Fibroblast of lung (primary cell): ENCODE data around the gene LPP. TPM values are rescaled to one million over a fixed set of nuclear protein-coding genes. Genes with fewer than 3 reads are reported as not detected.

ENCODE experiments used
- DNase-seq, 2 donors: peaks; one replicate each; pipeline versions ENCODE4 v3.0.0 to v3.0.0-alpha.2; 2010; ENCODE audit warnings: low read depth in 2 of 2
- H2AFZ ChIP-seq: 2 replicates; pipeline ENCODE4 v1.5.1; 2012; ENCODE audit warnings: low read length, control low read depth, inconsistent platforms
- H3K27ac ChIP-seq: 2 replicates; pipeline ENCODE4 v1.5.1; 2011; ENCODE audit warnings: low read length, control low read depth; ENCODE audit not compliant: insufficient read depth
- H3K27me3 ChIP-seq: 2 replicates; pipeline ENCODE4 v1.5.1; 2011; ENCODE audit warnings: mild to moderate bottlenecking, low read length; ENCODE audit not compliant: control insufficient read depth, insufficient read depth
- H3K36me3 ChIP-seq: 2 replicates; pipeline ENCODE4 v1.5.1; 2011; ENCODE audit warnings: low read length; ENCODE audit not compliant: control insufficient read depth, insufficient read depth
- H3K4me1 ChIP-seq: 2 replicates; pipeline ENCODE4 v1.5.1; 2011; ENCODE audit warnings: low read length; ENCODE audit not compliant: control insufficient read depth, insufficient read depth; ENCODE audit errors: extremely low read depth
- H3K4me2 ChIP-seq: 2 replicates; pipeline ENCODE4 v1.5.1; 2011; ENCODE audit warnings: low read length, control low read depth; ENCODE audit not compliant: insufficient read depth; ENCODE audit errors: extremely low read depth
- H3K4me3 ChIP-seq, 4 experiments: fragments of 200-600 bp in 1 of 4; sonication (generic) in 1 of 4; replicated peaks in 1 of 4; 2 replicates each; pipeline ENCODE4 v1.5.1; 2011 to 2016; ENCODE audit warnings: low read length in 4 of 4, low read depth in 3 of 4, mild to moderate bottlenecking in 3 of 4, control low read depth in 2 of 4, inconsistent platforms in 1 of 4, mixed read lengths in 1 of 4; ENCODE audit not compliant: insufficient read depth in 1 of 4; ENCODE audit errors: control extremely low read depth in 1 of 4
- H3K79me2 ChIP-seq: 2 replicates; pipeline ENCODE4 v1.5.1; 2012; ENCODE audit warnings: mild to moderate bottlenecking, low read length, inconsistent platforms; ENCODE audit not compliant: control insufficient read depth, insufficient read depth
- H3K9ac ChIP-seq: 2 replicates; pipeline ENCODE4 v1.5.1; 2011; ENCODE audit warnings: mild to moderate bottlenecking, low read length, control low read depth; ENCODE audit not compliant: insufficient read depth
- H3K9me3 ChIP-seq: 2 replicates; pipeline ENCODE4 v1.5.1; 2012; ENCODE audit warnings: low read depth, low read length; ENCODE audit not compliant: control insufficient read depth, insufficient read depth
- H4K20me1 ChIP-seq: 2 replicates; pipeline ENCODE4 v1.5.1; 2011; ENCODE audit warnings: low read length; ENCODE audit not compliant: control insufficient read depth, insufficient read depth; ENCODE audit errors: extremely low read depth
- EZH2 ChIP-seq: IDR thresholded peaks from 2 replicates; pipeline ENCODE4 v1.5.1; 2012; ENCODE audit warnings: low read length, control low read depth, mild to moderate bottlenecking; ENCODE audit errors: missing control alignments
- polyA plus RNA-seq, 2 donors: library from polyadenylated mRNA; depleted of rRNA in 1 of 2; stranded (reverse) in 1 of 2; unstranded in 1 of 2; fragments of >200 nt; gene quantifications; 2 replicates each; pipeline ENCODE4 v1.2.1, GENCODE V29; 2011 to 2012; ENCODE audit warnings: missing spikeins in 1 of 2
- total RNA-seq: library from RNA; depleted of rRNA; stranded (reverse); fragments of >200 nt; gene quantifications from 2 replicates; pipeline ENCODE4 v1.2.1, GENCODE V29; 2014
- TF ChIP-seq, protein P1 (sequence below), 2 donors: IDR thresholded peaks in 1 of 2; conservative IDR thresholded peaks in 1 of 2; 1 replicate in 1 of 2; 2 replicates in 1 of 2; pipeline ENCODE4 v1.5.1; 2011 to 2012; ENCODE audit warnings: low read length in 2 of 2, control low read depth in 1 of 2, inconsistent platforms in 1 of 2, low read depth in 1 of 2, mild to moderate bottlenecking in 1 of 2

Gene LPP
- total and polyA plus RNA-seq, 2 donors (not counting 1 experiment from before 2014, with no cell fraction given), result 69.0 to 124 TPM

DNA sequence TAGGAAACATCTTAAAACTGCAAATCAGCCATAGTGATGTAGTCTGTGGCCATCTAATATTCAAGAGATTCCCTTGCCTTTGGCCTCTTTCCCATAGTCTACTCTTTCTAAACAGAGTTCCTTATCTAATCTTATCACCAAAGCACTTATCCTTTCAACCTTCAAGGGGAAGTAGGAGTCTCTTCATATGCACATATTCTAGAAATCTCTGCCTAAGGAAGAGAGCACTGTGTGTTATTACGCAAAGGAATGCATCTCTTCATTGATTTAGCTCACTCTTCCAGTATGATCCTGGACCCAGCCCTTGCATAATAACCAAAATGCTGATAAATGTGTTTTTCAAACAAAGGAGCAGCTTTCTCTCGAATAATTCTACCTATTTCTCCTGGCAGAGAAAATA lies 764.1 kb downstream of the LPP start:
- no peak overlapping the region for H3K27ac ChIP-seq
- no peaks in the 10 kb centered on the region for H4K20me1 ChIP-seq
- TF ChIP-seq, protein P1, sequence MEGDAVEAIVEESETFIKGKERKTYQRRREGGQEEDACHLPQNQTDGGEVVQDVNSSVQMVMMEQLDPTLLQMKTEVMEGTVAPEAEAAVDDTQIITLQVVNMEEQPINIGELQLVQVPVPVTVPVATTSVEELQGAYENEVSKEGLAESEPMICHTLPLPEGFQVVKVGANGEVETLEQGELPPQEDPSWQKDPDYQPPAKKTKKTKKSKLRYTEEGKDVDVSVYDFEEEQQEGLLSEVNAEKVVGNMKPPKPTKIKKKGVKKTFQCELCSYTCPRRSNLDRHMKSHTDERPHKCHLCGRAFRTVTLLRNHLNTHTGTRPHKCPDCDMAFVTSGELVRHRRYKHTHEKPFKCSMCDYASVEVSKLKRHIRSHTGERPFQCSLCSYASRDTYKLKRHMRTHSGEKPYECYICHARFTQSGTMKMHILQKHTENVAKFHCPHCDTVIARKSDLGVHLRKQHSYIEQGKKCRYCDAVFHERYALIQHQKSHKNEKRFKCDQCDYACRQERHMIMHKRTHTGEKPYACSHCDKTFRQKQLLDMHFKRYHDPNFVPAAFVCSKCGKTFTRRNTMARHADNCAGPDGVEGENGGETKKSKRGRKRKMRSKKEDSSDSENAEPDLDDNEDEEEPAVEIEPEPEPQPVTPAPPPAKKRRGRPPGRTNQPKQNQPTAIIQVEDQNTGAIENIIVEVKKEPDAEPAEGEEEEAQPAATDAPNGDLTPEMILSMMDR (conservative IDR thresholded peaks at IDR 0.05 in 1 of 2, IDR thresholded peaks at IDR 0.05 in 1 of 2; ENCODE audit: low read depth in 1 of 2, low read length in 2 of 2), result no peak
- TF ChIP-seq EZH2, result no peak
- H3K9me3 ChIP-seq, result no peaks in the 10 kb centered on the region
- H3K4me3 ChIP-seq, result no peak overlapping the region
- no peak overlapping the region for H3K9ac ChIP-seq
- DNase-seq, result peak in 1 of 2 donors; percentile 45
- no peaks in the 10 kb centered on the region for H3K4me1 ChIP-seq
- H2AFZ ChIP-seq, result no peak overlapping the region
- no peaks in the 10 kb centered on the region for H3K79me2 ChIP-seq
- no peaks in the 10 kb centered on the region for H3K27me3 ChIP-seq
- H3K36me3 ChIP-seq, result no peaks in the 10 kb centered on the region
- H3K4me2 ChIP-seq, result no peak overlapping the region

DNA sequence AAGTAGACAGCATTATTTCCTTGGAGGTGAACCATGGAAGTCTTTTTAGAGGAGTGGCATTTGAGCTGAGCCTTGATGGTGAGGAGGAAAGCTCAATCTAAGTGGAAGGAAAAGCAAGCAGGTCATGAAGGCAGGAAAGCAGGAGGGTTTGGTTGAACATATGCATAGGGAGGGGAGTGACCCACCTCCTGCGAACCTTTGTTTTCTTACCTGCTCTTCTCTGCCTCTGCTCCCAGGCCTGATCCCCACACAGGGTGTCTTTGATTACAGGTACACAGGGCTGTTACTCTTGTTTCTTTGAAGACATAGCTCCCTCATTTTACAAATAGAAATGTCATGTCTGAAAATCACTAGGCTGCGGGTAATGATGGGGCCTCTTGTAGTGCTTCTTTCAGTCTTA lies 769.7 kb downstream of the LPP start:
- Histone ChIP-seq H3K4me2 (no peak overlapping the region), H2AFZ (no peak overlapping the region), H3K27ac (no peak overlapping the region), H3K9me3 (no peaks in the 10 kb centered on the region), H3K36me3 (no peaks in the 10 kb centered on the region), H4K20me1 (no peaks in the 10 kb centered on the region), H3K4me1 (no peaks in the 10 kb centered on the region), H3K79me2 (no peaks in the 10 kb centered on the region), H3K27me3 (no peaks in the 10 kb centered on the region), H3K9ac (no peak overlapping the region), H3K4me3 (no peak overlapping the region)
- no peak for DNase-seq
- no peak for TF ChIP-seq EZH2
- TF ChIP-seq, protein P1 (conservative IDR thresholded peaks at IDR 0.05 in 1 of 2, IDR thresholded peaks at IDR 0.05 in 1 of 2; ENCODE audit: low read depth in 1 of 2, low read length in 2 of 2), result no peak

DNA sequence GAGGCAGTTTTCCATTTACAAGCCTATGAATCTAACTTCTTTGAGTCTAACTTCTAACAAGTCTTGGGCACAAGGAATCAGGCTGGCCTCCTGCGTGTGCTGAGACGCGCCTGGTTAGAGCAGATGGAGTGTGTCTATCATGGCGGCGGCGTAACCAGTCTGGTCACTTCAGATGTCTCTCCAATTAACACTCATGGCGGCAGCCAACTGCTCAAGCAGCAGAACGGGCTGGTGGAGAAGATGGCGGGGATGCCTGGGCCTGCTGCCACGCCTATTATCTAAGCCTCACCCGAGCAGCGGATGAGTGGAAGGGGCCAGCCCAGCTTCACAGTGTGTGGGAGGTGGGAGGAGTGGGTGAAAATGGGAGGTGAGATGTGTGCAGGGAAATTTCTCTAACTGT lies 771.4 kb downstream of the LPP start:
- no peaks in the 10 kb centered on the region for H3K9me3 ChIP-seq
- TF ChIP-seq, protein P1 (conservative IDR thresholded peaks at IDR 0.05 in 1 of 2, IDR thresholded peaks at IDR 0.05 in 1 of 2; ENCODE audit: low read depth in 1 of 2, low read length in 2 of 2), result no peak
- no peak for TF ChIP-seq EZH2
- no peak overlapping the region for H2AFZ ChIP-seq
- no peaks in the 10 kb centered on the region for H3K36me3 ChIP-seq
- H3K4me3 ChIP-seq, result no peak overlapping the region
- no peak for DNase-seq
- no peaks in the 10 kb centered on the region for H3K27me3 ChIP-seq
- H3K27ac ChIP-seq, result no peak overlapping the region
- H4K20me1 ChIP-seq, result no peaks in the 10 kb centered on the region
- H3K9ac ChIP-seq, result no peak overlapping the region
- H3K4me1 ChIP-seq, result no peaks in the 10 kb centered on the region
- no peak overlapping the region for H3K4me2 ChIP-seq
- no peaks in the 10 kb centered on the region for H3K79me2 ChIP-seq
